Measurements from ENCODE around the gene EPHB1. TPM values are rescaled to one million over a fixed set of nuclear protein-coding genes. Genes with fewer than 3 reads are reported as not detected.

EPHB1 gene
- total and polyA plus RNA-seq, 2 donors (not counting 3 experiments of a cell fraction or from before 2014, with no cell fraction given): 1.3 to 5.2 TPM

DNA sequence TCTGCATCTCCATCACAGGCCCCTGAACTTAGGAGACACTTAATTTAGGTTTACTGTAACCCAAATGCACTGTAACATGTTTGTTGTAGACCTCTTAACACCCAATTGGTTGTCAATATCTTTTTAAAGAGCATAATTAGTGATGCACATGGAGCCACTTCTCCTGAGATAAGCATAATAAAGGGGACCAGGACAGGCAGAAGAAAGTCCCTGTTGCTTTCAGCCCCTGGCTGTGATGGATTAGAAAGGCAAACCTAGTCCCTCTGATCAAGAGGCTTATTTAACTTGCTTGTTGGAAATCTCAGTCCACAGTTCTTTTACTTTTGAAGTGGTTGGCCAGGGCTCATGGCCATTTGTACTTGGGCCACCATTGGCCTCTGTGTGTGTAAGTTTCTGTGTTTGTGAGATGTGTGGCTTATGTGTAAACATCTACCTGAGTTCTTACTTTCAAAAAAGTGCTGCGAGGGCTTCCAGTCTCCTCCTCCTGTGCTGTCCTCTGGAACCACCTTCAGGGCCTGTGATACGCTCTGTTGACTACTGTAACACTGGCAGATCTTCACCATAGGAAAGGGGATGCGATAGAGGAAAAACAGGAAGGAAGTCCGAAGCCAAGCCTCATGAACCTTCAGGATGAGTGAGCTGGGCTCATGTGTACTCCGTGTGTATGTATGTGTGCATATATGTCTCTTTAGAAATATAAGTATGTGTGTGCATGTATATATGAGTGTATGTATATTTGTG is 136.2 kb downstream of the EPHB1 start:
- H3K27ac ChIP-seq (ENCODE audit: insufficient read depth, low read depth, low read length): no peak overlapping the region
- FAIRE-seq: no peak
- CTCF ChIA-PET: no interaction called here
- H3K36me3 ChIP-seq (ENCODE audit: control insufficient read depth in 2 of 2, extremely low read depth in 1 of 2, insufficient read depth in 2 of 2, low read length in 2 of 2): no peaks in the 10 kb centered on the region
- POLR2A ChIA-PET: no interaction called here
- BruUV-seq (replicated peaks): no TSS peak
- no peaks in the 10 kb centered on the region for H3K27me3 ChIP-seq (ENCODE audit: control insufficient read depth in 2 of 2, insufficient read depth in 2 of 2, low read length in 2 of 2)
- TF ChIP-seq, protein P1, sequence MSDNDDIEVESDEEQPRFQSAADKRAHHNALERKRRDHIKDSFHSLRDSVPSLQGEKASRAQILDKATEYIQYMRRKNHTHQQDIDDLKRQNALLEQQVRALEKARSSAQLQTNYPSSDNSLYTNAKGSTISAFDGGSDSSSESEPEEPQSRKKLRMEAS (IDR thresholded peaks at IDR 0.05; ENCODE audit: insufficient read depth, insufficient read length): no peak
- TF ChIP-seq POLR2AphosphoS5 (IDR thresholded peaks at IDR 0.05; ENCODE audit: insufficient read depth, low read depth, low read length) (no peak), POLR2A (IDR thresholded peaks at IDR 0.05; ENCODE audit: low read depth, low read length) (no peak), EZH2 (IDR thresholded peaks at IDR 0.05; ENCODE audit: borderline replicate concordance, low read depth, low read length, severe bottlenecking) (no peak), FOS (IDR thresholded peaks at IDR 0.05; ENCODE audit: borderline replicate concordance, insufficient read depth, low read length) (no peak), GATA2 (IDR thresholded peaks at IDR 0.05; ENCODE audit: insufficient read depth, insufficient read length, low read depth, low read length) (no peak), JUN (IDR thresholded peaks at IDR 0.05; ENCODE audit: borderline replicate concordance, insufficient read depth, insufficient read length, low read depth) (no peak), MYC (IDR thresholded peaks at IDR 0.05; ENCODE audit: low read depth, low read length) (no peak)
- TF ChIP-seq, protein P2, sequence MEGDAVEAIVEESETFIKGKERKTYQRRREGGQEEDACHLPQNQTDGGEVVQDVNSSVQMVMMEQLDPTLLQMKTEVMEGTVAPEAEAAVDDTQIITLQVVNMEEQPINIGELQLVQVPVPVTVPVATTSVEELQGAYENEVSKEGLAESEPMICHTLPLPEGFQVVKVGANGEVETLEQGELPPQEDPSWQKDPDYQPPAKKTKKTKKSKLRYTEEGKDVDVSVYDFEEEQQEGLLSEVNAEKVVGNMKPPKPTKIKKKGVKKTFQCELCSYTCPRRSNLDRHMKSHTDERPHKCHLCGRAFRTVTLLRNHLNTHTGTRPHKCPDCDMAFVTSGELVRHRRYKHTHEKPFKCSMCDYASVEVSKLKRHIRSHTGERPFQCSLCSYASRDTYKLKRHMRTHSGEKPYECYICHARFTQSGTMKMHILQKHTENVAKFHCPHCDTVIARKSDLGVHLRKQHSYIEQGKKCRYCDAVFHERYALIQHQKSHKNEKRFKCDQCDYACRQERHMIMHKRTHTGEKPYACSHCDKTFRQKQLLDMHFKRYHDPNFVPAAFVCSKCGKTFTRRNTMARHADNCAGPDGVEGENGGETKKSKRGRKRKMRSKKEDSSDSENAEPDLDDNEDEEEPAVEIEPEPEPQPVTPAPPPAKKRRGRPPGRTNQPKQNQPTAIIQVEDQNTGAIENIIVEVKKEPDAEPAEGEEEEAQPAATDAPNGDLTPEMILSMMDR (IDR thresholded peaks at IDR 0.05; ENCODE audit: extremely low read depth in 1 of 2, insufficient read depth in 1 of 2, low read depth in 1 of 2, low read length in 2 of 2): no peak
- H3K9me3 ChIP-seq (replicated peaks; ENCODE audit: control insufficient read depth, insufficient read depth, low read length): no peaks in the 10 kb centered on the region
- no peak overlapping the region for H2AFZ ChIP-seq (ENCODE audit: low read depth, low read length)
- intact Hi-C loops (cut with micrococcal nuclease) (no loop called here), dilution Hi-C loops (cut with MboI; ENCODE audit: extremely low pct_ligation_motif_present, low sequenced_read_pairs) (no loop called here)
- no peaks in the 10 kb centered on the region for H4K20me1 ChIP-seq (replicated peaks; ENCODE audit: control insufficient read depth, extremely low read depth, insufficient read depth, low read length)
- H3K4me1 ChIP-seq (ENCODE audit: control insufficient read depth, extremely low read depth, insufficient read depth, low read length): no peaks in the 10 kb centered on the region
- no peak for DNase-seq (ENCODE audit: low read depth, low spot score)
- no peaks in the 10 kb centered on the region for H3K9me1 ChIP-seq (replicated peaks; ENCODE audit: control insufficient read depth, extremely low read depth, insufficient read depth, low read length)
- no peaks in the 10 kb centered on the region for H3K79me2 ChIP-seq (ENCODE audit: control insufficient read depth, insufficient read depth, low read length)
- no peak overlapping the region for H3K4me2 ChIP-seq (ENCODE audit: insufficient read depth, low read length)
- H3K4me3 ChIP-seq (replicated peaks in 1 of 3; ENCODE audit: insufficient read depth in 1 of 3, low read depth in 1 of 3, low read length in 3 of 3): no peak overlapping the region
- no peak overlapping the region for H3K9ac ChIP-seq (replicated peaks; ENCODE audit: extremely low read depth, insufficient read depth, low read length)
